HG02759 (cell line): ENCODE results near the gene SORD.
"Not testable (repeated sequence)": the region's sequence is repeated elsewhere in the genome, so short reads cannot be mapped to it uniquely, and the experiment has no call there.

Experiments used
- ATAC-seq: cut with Tn5 transposase; IDR thresholded peaks from one replicate; pipeline ENCODE4 v1.9.1; 2021; ENCODE audit warnings: mild to moderate bottlenecking, moderate library complexity; ENCODE audit not compliant: unreplicated experiment

Gene SORD

GRCh38 chr15:45093622-45094357 is 70.8 kb downstream of the SORD start:
- ATAC-seq = no peak

GRCh38 chr15:45094358-45094730 is 71.3 kb downstream of the SORD start:
- ATAC-seq = no peak

GRCh38 chr15:45095661-45096060 is 72.7 kb downstream of the SORD start:
- ATAC-seq = no peak

- no peak for ATAC-seq
Measured at GRCh38 chr15:45097466-45097865, 74.5 kb downstream of the SORD start.

GRCh38 chr15:45099549-45100165 is 76.7 kb downstream of the SORD start:
- ATAC-seq = no peak

GRCh38 chr15:45100884-45101625 is 78.1 kb downstream of the SORD start:
- ATAC-seq = no peak

GRCh38 chr15:45101749-45102148 is 78.8 kb downstream of the SORD start:
- ATAC-seq = no peak

GRCh38 chr15:45102226-45102625 is 79.2 kb downstream of the SORD start:
- ATAC-seq = no peak

- ATAC-seq = not testable (repeated sequence)
Measured at GRCh38 chr15:45104170-45104569, 81.2 kb downstream of the SORD start.

GRCh38 chr15:45105586-45105985 is 82.6 kb downstream of the SORD start:
- no peak for ATAC-seq

GRCh38 chr15:45106002-45106790 is 83.2 kb downstream of the SORD start:
- ATAC-seq = no peak

GRCh38 chr15:45107941-45108630 is 85.1 kb downstream of the SORD start:
- no peak for ATAC-seq

GRCh38 chr15:45110256-45110820 is 87.3 kb downstream of the SORD start:
- no peak for ATAC-seq

GRCh38 chr15:45111390-45112142 is 88.6 kb downstream of the SORD start:
- no peak for ATAC-seq

GRCh38 chr15:45112143-45112590 is 89.2 kb downstream of the SORD start:
- ATAC-seq = no peak

- no peak for ATAC-seq
Measured at GRCh38 chr15:45112591-45113379, 89.8 kb downstream of the SORD start.

GRCh38 chr15:45113380-45113990 is 90.5 kb downstream of the SORD start:
- no peak for ATAC-seq

GRCh38 chr15:45114076-45114750 is 91.2 kb downstream of the SORD start, which contains the start of the genes DUOX2 and DUOXA2:
DUOX2 (minus strand) TSS chr15:45114172; CDS start chr15:45113411, 761 bp downstream.
DUOXA2 (plus strand) TSS chr15:45114326; CDS start chr15:45114606, 280 bp downstream.
- ATAC-seq = no peak
